Activated naive CD8-positive, alpha-beta T cell (primary cell): ENCODE data around the gene NT5C3A.

ENCODE experiments used
- H3K27ac Mint-ChIP-seq: one replicate; pipeline ENCODE4 v1.8.0; 2021; ENCODE audit warnings: mixed read lengths
- H3K27me3 Mint-ChIP-seq: one replicate; pipeline ENCODE4 v1.8.0; 2021; ENCODE audit warnings: mixed read lengths
- H3K36me3 Mint-ChIP-seq: one replicate; pipeline ENCODE4 v1.8.0; 2021; ENCODE audit warnings: mixed read lengths
- H3K4me1 Mint-ChIP-seq: one replicate; pipeline ENCODE4 v1.8.0; 2021; ENCODE audit warnings: low read depth, mixed read lengths
- H3K4me3 Mint-ChIP-seq: one replicate; pipeline ENCODE4 v1.8.0; 2021; ENCODE audit warnings: mild to moderate bottlenecking, mixed read lengths
- H3K9me3 Mint-ChIP-seq: one replicate; pipeline ENCODE4 v1.8.0; 2021; ENCODE audit warnings: low read depth, mixed read lengths

The NT5C3A gene

DNA sequence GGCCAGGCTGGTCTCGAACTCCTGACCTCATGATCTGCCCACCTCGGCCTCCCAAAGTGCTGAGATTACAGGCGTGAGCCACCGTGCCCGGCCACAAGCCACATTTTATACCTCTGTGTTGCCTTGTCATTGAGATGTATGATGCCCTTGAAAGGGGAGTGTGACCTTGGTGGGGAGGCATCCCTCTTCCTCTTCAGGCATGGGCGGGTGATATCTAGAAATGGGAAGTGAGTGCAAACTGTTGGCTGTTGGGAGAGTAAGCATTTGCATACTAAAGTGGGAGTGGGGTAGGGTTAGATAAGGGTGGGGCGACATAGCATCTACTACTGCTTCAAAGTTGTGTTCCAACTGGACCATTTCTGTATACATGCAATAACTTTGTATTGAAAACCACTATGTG is 26.6 kb upstream of the NT5C3A start:
- H3K4me3 Mint-ChIP-seq, result no peak overlapping the region
- no peaks in the 10 kb centered on the region for H3K27me3 Mint-ChIP-seq
- H3K9me3 Mint-ChIP-seq, result no peaks in the 10 kb centered on the region
- H3K4me1 Mint-ChIP-seq, result no peaks in the 10 kb centered on the region
- peaks cover 3% of the 10 kb centered on the region for H3K36me3 Mint-ChIP-seq
- no peak overlapping the region for H3K27ac Mint-ChIP-seq

DNA sequence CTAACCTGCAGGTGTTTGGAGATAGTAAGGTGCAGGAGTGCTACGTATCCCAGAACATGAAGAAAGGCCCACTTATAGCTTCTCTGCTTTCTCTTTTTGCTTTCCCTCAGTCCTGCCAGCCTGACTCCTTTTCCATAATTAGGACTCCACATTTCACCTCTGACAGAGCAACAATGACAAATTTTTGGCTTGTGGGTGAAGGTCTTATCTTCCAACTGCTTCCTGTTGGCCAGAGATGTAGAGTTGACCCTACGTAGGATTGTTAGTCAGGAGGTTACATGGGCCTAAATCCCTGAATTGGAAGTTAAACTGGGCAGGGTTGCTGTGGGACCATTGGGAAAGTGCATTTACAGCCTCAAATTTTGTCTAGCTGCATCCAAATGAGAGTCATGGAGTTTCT is 25.3 kb upstream of the NT5C3A start:
- Mint-ChIP-seq H3K27me3 (no peaks in the 10 kb centered on the region), H3K4me1 (no peaks in the 10 kb centered on the region), H3K36me3 (peaks cover 3% of the 10 kb centered on the region), H3K27ac (no peak overlapping the region), H3K9me3 (no peaks in the 10 kb centered on the region), H3K4me3 (no peak overlapping the region)

DNA sequence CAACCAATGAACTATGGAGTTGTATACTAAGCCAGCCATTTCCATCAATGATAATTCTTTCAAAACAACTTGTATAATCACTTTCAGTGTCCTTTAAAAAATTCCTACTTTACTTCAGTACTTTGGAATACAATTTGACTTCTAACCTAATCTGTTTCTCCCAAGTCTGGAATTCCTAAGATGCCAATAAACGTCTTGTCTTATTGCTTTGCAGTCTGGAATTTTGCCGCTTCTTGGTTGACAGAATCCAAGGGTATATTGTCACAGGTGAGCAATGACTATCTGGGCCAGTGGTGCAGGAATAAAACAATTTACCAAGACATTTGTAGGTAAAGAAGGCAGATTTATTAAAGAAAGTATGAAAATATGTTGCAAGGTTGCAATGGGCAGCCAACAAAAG is 24.8 kb upstream of the NT5C3A start:
- H3K36me3 Mint-ChIP-seq, result no peaks in the 10 kb centered on the region
- H3K4me3 Mint-ChIP-seq, result no peak overlapping the region
- no peaks in the 10 kb centered on the region for H3K27me3 Mint-ChIP-seq
- H3K27ac Mint-ChIP-seq, result no peak overlapping the region
- no peaks in the 10 kb centered on the region for H3K9me3 Mint-ChIP-seq
- no peaks in the 10 kb centered on the region for H3K4me1 Mint-ChIP-seq

DNA sequence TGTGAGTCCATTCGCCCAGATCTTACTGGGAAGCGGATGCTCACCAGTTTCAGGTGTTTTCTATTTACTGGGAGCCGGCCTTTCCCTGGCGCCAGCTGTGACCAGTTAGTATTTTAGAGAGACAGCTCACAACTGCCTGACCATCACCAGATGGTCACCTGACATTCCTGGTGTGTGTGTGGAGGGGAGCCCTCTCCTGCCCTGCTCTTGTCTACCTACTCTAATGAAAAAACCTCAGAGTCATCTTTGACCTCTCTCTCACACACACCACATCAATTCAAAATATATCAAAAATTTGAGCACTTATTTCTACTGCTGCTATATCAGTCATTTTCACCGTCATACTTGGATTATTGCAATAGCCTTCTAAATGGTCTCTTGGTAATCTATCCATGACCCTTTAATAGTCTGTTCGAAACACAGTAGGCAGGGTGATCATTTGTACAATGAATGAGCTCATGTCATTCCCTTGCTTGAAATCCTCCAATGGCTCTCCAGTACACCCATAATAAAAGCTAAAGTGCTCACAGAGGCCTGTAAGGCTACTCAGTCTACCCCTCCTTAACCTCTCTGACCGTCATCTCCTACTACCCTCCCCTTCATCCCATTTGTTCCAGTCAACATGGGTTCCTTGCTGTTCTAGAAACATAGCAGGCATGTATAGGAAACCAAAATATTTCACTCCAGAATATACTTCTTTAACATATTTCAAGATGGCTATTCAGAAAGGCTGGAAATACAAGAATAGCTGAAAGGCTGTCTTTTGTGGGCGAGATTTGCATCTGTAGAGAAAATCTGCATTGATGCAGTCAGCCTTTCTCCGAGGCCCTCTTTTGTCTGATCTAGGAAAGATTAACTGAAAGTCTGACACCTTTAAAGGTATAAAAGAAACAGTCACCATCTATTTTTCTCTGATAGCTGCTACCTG is 17.5 kb upstream of the NT5C3A start:
- peaks cover 10% of the 10 kb centered on the region for H3K4me1 Mint-ChIP-seq

DNA sequence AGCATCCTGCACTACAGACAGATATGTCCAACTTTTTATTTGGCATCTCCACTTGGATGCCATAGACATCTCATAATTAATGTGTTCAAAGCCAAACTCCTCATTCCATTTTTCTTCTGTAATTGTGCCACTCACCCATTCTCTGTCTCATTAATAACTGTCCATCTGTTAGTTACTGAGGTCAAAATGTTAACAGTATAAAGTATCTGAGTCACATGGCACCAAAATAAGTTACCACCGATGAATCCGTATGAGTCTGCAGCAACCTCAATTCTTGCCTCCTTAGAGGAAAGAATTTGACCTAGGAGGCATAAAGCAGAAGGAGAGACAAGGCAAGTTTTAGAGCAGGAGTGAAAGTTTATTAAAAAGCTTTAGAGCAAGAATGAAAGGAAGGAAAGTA is 16.5 kb upstream of the NT5C3A start:
- no peak overlapping the region for H3K4me3 Mint-ChIP-seq
- H3K36me3 Mint-ChIP-seq, result peaks cover 3% of the 10 kb centered on the region
- no peaks in the 10 kb centered on the region for H3K9me3 Mint-ChIP-seq
- H3K4me1 Mint-ChIP-seq, result peaks cover 10% of the 10 kb centered on the region
- peaks cover 7% of the 10 kb centered on the region for H3K27me3 Mint-ChIP-seq
- H3K27ac Mint-ChIP-seq, result no peak overlapping the region

More for the DNA sequence above, 17.5 kb upstream of the NT5C3A start:
- no peak overlapping the region for H3K27ac Mint-ChIP-seq
- no peak overlapping the region for H3K4me3 Mint-ChIP-seq
- H3K27me3 Mint-ChIP-seq, result peaks cover 5% of the 10 kb centered on the region
- H3K36me3 Mint-ChIP-seq, result peaks cover under 1% of the 10 kb centered on the region
- H3K9me3 Mint-ChIP-seq, result no peaks in the 10 kb centered on the region

DNA sequence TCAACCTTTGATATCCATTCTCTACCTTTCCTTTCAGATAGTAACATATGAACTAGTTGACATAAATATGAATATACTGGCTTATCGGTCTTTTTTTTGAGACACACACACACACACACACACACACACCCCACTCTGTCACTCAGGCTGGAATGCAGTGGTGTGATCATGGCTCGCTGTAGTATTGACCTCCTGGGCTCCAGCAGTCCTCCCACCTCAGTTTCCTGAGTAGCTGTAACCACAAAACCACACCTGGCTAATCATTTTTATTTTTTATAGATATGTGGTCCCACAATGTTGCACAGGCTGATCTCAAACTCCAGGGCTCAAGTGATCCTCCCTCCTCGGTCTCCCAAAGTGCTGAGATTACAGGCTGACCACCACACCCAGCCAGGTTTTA is 14.2 kb upstream of the NT5C3A start:
- Mint-ChIP-seq H3K4me1 (peaks cover 10% of the 10 kb centered on the region), H3K4me3 (no peak overlapping the region), H3K27me3 (peaks cover 8% of the 10 kb centered on the region), H3K27ac (no peak overlapping the region), H3K9me3 (no peaks in the 10 kb centered on the region), H3K36me3 (peaks cover 3% of the 10 kb centered on the region)

DNA sequence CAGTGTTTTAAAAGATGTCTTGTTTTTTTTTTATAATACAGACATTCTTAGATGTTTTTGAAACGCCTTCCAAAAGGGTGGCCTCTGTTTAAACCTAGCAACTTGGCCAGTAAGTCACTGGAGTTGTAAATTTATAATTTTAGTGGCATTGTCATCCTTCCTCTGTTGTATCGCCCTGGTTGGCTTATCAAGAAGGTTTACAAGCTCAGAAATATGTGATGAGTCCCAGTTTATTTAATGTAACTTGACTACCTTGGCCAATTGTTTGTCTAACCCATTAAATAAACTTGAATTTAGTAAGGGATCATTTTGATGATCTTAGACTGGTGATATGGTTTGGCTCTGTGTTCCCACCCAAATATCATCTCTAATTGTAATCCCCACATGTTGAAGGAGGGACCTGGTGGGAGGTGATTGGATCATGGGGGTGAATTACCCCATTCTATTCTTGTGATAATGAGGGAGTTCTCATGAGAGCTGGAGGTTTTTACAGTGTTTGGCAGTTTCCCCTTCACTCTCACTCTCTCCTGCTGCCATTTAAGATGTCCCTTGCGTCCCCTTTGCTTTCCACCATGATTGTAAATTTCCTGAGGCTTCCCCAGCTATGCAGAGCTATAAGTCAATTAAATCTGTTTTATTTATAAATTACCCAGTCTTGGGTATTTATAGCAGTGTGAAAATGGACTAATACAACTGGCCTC is 13.4 kb upstream of the NT5C3A start:
- peaks cover 4% of the 10 kb centered on the region for H3K9me3 Mint-ChIP-seq
- no peak overlapping the region for H3K27ac Mint-ChIP-seq
- no peak overlapping the region for H3K4me3 Mint-ChIP-seq
- H3K27me3 Mint-ChIP-seq, result peaks cover 8% of the 10 kb centered on the region
- H3K4me1 Mint-ChIP-seq, result peaks cover 10% of the 10 kb centered on the region
- peaks cover 3% of the 10 kb centered on the region for H3K36me3 Mint-ChIP-seq

DNA sequence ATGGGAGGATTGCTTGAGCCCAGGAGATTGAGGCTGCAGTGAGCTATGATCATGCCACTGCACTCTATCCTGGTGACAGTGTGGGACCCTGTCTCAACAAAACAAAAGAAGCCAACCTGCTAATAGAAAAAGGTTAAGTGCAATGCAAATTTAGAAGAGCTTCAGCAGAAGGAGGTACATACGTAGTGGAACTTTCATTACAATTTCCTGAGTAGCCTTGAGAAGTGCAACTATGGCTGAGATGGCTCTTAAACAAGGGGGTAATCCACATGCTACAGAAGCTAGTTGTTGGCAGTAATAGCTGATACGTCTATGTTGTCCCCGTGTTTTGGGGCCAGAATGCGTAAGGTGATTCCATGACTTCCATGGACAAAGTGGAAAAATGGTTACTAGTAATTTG is 10.7 kb upstream of the NT5C3A start:
- H3K27me3 Mint-ChIP-seq, result peaks cover 6% of the 10 kb centered on the region
- H3K27ac Mint-ChIP-seq, result no peak overlapping the region
- H3K9me3 Mint-ChIP-seq, result peaks cover 4% of the 10 kb centered on the region
- peaks cover 10% of the 10 kb centered on the region for H3K4me1 Mint-ChIP-seq
- no peak overlapping the region for H3K4me3 Mint-ChIP-seq
- H3K36me3 Mint-ChIP-seq, result peaks cover 6% of the 10 kb centered on the region

DNA sequence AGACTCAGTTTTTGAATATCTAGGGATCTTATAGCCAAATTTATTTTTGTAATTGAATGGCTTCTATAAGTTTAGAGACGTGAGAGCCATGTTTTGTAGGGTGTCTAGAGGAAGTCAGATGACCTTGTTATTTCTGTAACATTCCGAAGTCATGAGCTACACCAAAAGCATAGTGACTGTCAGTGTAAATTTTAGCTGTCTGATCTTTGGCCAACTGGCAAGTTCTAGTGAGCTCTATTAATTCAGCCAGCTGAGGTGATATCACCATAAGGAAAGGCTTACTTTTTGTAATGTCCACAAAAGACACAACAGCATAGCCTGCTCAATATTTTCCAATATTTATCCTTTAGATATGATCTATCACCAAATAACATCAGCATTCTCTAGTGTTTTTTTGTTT is 9.9 kb upstream of the NT5C3A start:
- Mint-ChIP-seq H3K36me3 (peaks cover 6% of the 10 kb centered on the region), H3K4me3 (no peak overlapping the region), H3K4me1 (peaks cover 6% of the 10 kb centered on the region), H3K27me3 (peaks cover 6% of the 10 kb centered on the region), H3K9me3 (peaks cover 4% of the 10 kb centered on the region), H3K27ac (no peak overlapping the region)

DNA sequence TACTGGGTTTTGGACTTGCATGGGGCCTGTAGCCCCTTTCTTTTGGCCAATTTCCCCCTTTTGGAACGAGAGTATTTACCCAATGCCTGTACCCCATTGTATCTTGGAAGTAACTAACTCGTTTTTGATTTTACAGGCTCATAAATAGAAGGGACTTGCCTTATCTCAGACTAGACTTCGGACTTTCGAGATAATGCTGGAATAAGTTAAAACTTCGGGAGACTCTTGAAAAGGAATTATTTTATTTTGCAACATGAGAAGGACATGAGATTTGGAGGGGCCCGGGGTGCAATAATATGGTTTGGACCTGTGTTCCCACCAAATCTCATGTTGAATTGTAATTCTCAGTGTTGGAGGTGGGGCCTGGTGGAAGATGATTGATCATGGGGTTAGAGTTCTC is 8.3 kb upstream of the NT5C3A start:
- Mint-ChIP-seq H3K27me3 (peaks cover 6% of the 10 kb centered on the region), H3K4me3 (no peak overlapping the region), H3K27ac (no peak overlapping the region), H3K4me1 (no peaks in the 10 kb centered on the region), H3K36me3 (peaks cover 11% of the 10 kb centered on the region), H3K9me3 (peaks cover 16% of the 10 kb centered on the region)

DNA sequence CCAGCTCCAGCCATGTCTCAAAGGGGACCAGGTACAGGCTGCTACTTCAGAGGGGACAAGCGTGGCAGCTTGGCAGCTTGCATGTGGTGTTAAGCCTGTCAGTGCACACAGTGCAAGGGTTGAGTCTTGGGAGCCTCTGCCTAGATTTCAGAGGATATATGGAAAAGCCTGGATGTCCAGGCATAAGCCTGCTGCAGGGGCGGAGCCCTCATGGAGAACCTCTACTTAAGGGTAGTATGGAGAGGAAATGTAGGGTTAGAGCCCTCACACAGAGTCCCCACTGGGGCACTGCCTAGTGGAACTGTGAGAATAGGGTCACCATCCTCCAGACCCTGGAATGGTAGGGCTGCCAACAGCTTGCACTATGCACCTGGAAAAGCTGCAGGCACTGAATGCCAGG is 7.7 kb upstream of the NT5C3A start:
- H3K9me3 Mint-ChIP-seq, result peaks cover 18% of the 10 kb centered on the region
- H3K4me3 Mint-ChIP-seq, result no peak overlapping the region
- peaks cover 6% of the 10 kb centered on the region for H3K27me3 Mint-ChIP-seq
- H3K27ac Mint-ChIP-seq, result no peak overlapping the region
- H3K36me3 Mint-ChIP-seq, result peaks cover 12% of the 10 kb centered on the region
- H3K4me1 Mint-ChIP-seq, result no peaks in the 10 kb centered on the region

DNA sequence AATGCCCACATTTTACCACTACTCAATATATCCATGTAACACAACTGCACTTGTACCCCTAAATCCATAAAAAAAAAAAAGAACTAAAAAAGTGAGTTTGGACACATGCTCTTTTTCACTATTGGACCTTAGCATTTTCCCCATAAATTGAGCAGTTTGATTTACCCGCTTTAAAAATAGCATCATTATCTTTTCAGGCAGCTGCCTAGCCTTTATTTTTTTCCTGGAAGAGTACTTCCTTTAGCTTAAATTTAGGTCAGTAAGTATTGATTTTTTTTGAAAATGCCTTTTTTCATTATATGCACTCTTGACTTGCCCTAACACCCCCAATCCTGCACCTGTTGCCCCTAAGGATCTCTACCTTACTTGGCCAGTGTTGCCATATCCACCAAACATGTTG is 5.3 kb upstream of the NT5C3A start:
- H3K27me3 Mint-ChIP-seq, result peaks cover 3% of the 10 kb centered on the region
- H3K27ac Mint-ChIP-seq, result no peak overlapping the region
- peaks cover 7% of the 10 kb centered on the region for H3K4me1 Mint-ChIP-seq
- no peak overlapping the region for H3K4me3 Mint-ChIP-seq
- H3K9me3 Mint-ChIP-seq, result peaks cover 18% of the 10 kb centered on the region
- peaks cover 9% of the 10 kb centered on the region for H3K36me3 Mint-ChIP-seq

DNA sequence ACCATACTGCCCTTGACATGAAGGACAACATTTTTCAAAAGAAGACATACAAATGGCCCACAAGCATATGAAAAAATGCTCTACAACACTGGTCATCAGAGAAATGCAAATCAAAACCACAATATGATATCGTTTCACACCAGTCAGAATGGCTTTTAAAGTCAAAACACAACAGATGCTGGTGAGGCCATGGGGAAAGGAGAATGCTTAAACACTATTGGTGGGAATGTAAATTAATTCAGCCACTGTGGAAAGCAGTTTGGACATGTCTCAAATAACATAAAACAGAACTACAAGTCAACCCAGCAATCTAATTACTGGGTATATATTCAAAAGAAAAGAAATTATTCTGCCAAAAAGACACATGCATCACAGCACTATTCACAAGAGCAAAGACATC is 4.2 kb upstream of the NT5C3A start:
- Mint-ChIP-seq H3K27me3 (peaks cover 1% of the 10 kb centered on the region), H3K36me3 (peaks cover 9% of the 10 kb centered on the region), H3K9me3 (peaks cover 18% of the 10 kb centered on the region)

DNA sequence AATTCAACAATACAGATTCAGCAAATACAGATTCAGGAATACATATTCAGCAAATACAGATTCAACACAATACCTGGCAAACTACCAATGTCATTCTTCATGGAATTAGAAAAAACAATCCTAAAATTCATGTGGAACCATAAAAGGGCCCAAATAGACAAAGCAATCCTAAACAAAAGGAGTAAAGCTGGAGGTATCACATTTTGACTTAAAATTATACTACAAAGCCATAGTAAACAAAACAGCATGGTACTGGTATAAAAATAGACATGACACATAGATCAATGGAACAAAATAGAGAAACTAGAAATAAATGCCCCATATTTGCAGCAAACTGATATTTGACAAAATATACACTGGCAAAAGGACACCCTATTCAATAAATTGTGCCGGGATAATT is 3.4 kb upstream of the NT5C3A start:
- peaks cover 10% of the 10 kb centered on the region for H3K4me1 Mint-ChIP-seq
- no peak overlapping the region for H3K27ac Mint-ChIP-seq
- peaks cover 1% of the 10 kb centered on the region for H3K27me3 Mint-ChIP-seq
- H3K4me3 Mint-ChIP-seq, result no peak overlapping the region
- peaks cover 14% of the 10 kb centered on the region for H3K9me3 Mint-ChIP-seq
- H3K36me3 Mint-ChIP-seq, result peaks cover 9% of the 10 kb centered on the region

More for the DNA sequence above, 4.2 kb upstream of the NT5C3A start:
- peaks cover 7% of the 10 kb centered on the region for H3K4me1 Mint-ChIP-seq
- no peak overlapping the region for H3K4me3 Mint-ChIP-seq
- no peak overlapping the region for H3K27ac Mint-ChIP-seq

DNA sequence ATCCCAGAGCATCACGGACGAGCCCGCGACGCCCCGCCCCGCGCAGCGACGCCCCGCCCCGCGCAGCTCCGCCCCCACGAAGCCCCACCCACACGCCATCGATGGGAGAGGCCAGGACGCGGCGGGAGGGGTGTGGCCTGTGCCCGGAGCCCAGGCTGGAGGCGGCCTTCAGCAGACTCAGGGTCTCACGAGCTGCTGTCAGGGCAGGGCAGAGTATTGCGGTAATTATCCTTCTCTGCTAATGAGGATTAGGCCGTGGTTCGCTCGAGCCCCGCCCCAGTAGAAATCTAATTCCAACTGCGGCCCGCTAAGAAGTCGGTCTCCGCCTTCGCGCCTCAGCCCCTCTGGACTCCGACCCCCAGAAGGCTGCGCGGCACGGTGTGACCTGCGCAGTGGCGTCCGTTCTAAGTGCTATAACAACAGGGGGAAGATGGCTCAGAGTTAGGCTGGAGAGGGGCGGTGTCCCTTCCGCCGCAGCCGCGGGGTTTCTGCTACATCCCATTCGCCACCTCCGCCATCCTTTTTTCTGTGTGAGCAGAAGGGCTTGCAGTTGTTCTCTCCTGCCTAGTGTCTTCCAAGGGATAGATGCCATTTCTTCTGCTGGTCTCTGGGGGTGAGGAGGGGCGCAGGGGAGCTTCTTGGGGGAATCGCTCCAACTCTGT is 337 bp upstream of the NT5C3A start:
- Mint-ChIP-seq H3K36me3 (peaks cover 15% of the 10 kb centered on the region), H3K27ac (peak overlapping the region; percentile 96), H3K9me3 (peaks cover 14% of the 10 kb centered on the region), H3K4me1 (peaks cover 36% of the 10 kb centered on the region), H3K27me3 (no peaks in the 10 kb centered on the region), H3K4me3 (peak overlapping the region; percentile 94)
